ENCODE measurements around the gene TNNC1. TPM values are rescaled to one million over a fixed set of nuclear protein-coding genes. Genes with fewer than 3 reads are reported as not detected.

TNNC1 gene
- total RNA-seq, 1 experiment from 2014 or later = 5.6 TPM

DNA sequence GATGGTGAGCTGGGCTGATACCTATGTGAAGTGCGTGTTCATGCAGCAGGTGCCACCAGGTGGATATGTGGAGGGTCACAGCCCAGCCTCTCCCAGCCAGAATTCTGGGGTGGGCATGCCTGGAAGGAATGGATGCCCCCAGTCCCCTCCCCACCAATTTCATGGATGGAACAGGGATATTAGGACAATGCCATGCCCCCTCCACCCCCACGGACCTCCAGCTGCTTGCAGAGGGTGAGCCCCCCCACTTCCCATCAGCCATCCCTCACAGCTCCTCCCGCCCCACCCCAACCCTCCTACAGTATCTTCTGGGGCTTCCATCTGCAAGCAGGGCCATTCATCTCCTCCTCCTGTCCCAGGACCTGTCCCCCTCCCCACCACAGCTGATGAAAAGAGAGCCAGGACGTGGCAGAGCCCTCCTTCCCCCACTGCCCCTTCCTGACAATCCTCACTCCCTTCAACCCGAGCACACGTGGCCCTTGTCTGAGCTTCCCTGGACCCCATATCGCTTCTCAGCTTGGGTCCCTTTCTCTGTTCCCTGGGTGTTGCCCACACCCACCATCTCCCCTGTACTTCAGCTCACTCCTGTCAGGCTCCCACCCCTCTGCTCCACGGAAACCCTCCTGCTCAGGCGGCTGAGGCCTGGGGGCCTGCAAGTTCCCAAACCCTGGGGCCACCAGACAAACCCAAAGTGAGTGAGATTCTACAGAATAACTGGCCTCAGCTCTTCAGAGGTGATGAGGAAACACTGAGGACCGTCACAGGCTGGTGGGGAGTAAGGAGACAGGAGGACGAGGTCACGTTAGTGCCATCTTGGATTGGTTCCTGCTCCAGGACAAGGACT, 6.1 kb downstream of the TNNC1 start:
- Histone ChIP-seq H4K5ac (ENCODE audit: insufficient read length, low read depth, low read length) (no peak overlapping the region), H2BK12ac (ENCODE audit: insufficient read length, low read depth, low read length) (no peak overlapping the region), H3K18ac (ENCODE audit: insufficient read length, low read depth, low read length) (no peak overlapping the region), H2BK15ac (ENCODE audit: low read depth, low read length) (no peak overlapping the region), H2BK20ac (ENCODE audit: low read depth, low read length, poor library complexity, severe bottlenecking) (no peak overlapping the region), H3K27me3 (ENCODE audit: insufficient read depth, low read length) (no peaks in the 10 kb centered on the region), H3K79me2 (ENCODE audit: insufficient read depth, low read length) (no peaks in the 10 kb centered on the region), H2BK5ac (ENCODE audit: insufficient read length, low read length) (no peak overlapping the region), H3K56ac (ENCODE audit: insufficient read length, low read depth, low read length) (no peak overlapping the region), H3K4me1 (ENCODE audit: insufficient read depth, low read length) (no peaks in the 10 kb centered on the region; the same call in 1 of the 2 replicates), H3K9ac (ENCODE audit: extremely low read depth, insufficient read length, low read length) (peak overlapping the region; percentile 10), H4K20me1 (ENCODE audit: control insufficient read depth, insufficient read depth, insufficient read length) (no peaks in the 10 kb centered on the region), H2AK5ac (ENCODE audit: insufficient read length, low read length) (no peak overlapping the region), H3K79me1 (ENCODE audit: insufficient read depth, low read depth, low read length, poor library complexity, severe bottlenecking) (no peaks in the 10 kb centered on the region), H4K91ac (ENCODE audit: insufficient read length, low read depth, low read length) (no peak overlapping the region), H3K23me2 (ENCODE audit: insufficient read length, low read depth, low read length, poor library complexity, severe bottlenecking) (no peaks in the 10 kb centered on the region), H4K8ac (replicated peaks; ENCODE audit: insufficient read length, low read depth, low read length) (no peak overlapping the region), H2BK120ac (ENCODE audit: low read depth, low read length, poor library complexity, severe bottlenecking) (no peak overlapping the region), H3T11ph (ENCODE audit: low read length) (no peak overlapping the region), H3K4ac (ENCODE audit: low read depth, low read length) (no peak overlapping the region), H2AFZ (ENCODE audit: low read length) (no peak overlapping the region), H3K23ac (ENCODE audit: insufficient read length, low read depth, low read length) (no peak overlapping the region), H3K14ac (ENCODE audit: insufficient read depth, low read length) (no peak overlapping the region), H3K4me2 (ENCODE audit: insufficient read depth, insufficient read length, low read length) (no peak overlapping the region), H3K27ac (ENCODE audit: insufficient read length, low read depth, low read length) (no peak overlapping the region), H3K9me3 (ENCODE audit: control insufficient read depth, low read depth, low read length) (no peaks in the 10 kb centered on the region)
- Mint-ChIP-seq H3K4me1 (peaks cover 21 to 28% of the 10 kb centered on the region in 2 experiments), H3K36me3 (ENCODE audit: insufficient read depth in 1 of 3, low read depth in 3 of 3) (no peaks in the 10 kb centered on the region; a peak in 1 of 7 replicates), H3K27me3 (ENCODE audit: low read depth) (peaks cover 3% of the 10 kb centered on the region), H3K27ac (peak overlapping the region in 1 of 3 experiments; percentile 79; a peak in 3 of 7 replicates), H3K9me3 (no peaks in the 10 kb centered on the region), H3K4me3 (peak overlapping the region in 1 of 2 experiments; percentile 32; a peak in 2 of 5 replicates)
- WGBS (ENCODE audit: extremely low coverage, insufficient read length, low lambda C conversion rate) = no CpG with 5 or more reads among the region's 12 CpGs
- TF ChIP-seq, protein P1, sequence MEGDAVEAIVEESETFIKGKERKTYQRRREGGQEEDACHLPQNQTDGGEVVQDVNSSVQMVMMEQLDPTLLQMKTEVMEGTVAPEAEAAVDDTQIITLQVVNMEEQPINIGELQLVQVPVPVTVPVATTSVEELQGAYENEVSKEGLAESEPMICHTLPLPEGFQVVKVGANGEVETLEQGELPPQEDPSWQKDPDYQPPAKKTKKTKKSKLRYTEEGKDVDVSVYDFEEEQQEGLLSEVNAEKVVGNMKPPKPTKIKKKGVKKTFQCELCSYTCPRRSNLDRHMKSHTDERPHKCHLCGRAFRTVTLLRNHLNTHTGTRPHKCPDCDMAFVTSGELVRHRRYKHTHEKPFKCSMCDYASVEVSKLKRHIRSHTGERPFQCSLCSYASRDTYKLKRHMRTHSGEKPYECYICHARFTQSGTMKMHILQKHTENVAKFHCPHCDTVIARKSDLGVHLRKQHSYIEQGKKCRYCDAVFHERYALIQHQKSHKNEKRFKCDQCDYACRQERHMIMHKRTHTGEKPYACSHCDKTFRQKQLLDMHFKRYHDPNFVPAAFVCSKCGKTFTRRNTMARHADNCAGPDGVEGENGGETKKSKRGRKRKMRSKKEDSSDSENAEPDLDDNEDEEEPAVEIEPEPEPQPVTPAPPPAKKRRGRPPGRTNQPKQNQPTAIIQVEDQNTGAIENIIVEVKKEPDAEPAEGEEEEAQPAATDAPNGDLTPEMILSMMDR (conservative IDR thresholded peaks at IDR 0.05) = no peak
- peak; percentile 21 for DNase-seq
